C4-2B (cell line): ENCODE results near the gene LLCFC1.

ENCODE experiments used
- CTCF ChIP-seq: fragments of 450-650 bp; conservative IDR thresholded peaks from 2 replicates; pipeline ENCODE4 v1.5.1; 2017; ENCODE audit warnings: mild to moderate bottlenecking
- ZFX ChIP-seq: fragments of 450-650 bp; IDR thresholded peaks from 2 replicates; pipeline ENCODE4 v1.6.1; 2017

- TF ChIP-seq CTCF = no peak
- TF ChIP-seq ZFX = no peak
These were observed 3.2 kb upstream of the LLCFC1 start for GRCh38 chr7:142935941-142936565.
